GM21528 (cell line): ENCODE measurements around the gene RNASEH2B.

Source experiments
- ATAC-seq: cut with Tn5 transposase; IDR thresholded peaks from one replicate; pipeline ENCODE4 v1.9.1; 2021; ENCODE audit warnings: mild to moderate bottlenecking, moderate library complexity; ENCODE audit not compliant: unreplicated experiment, low FRiP score

RNASEH2B gene

GRCh38 chr13:50932091-50932490 is 22.5 kb downstream of the RNASEH2B start:
- ATAC-seq, result no peak

DNA sequence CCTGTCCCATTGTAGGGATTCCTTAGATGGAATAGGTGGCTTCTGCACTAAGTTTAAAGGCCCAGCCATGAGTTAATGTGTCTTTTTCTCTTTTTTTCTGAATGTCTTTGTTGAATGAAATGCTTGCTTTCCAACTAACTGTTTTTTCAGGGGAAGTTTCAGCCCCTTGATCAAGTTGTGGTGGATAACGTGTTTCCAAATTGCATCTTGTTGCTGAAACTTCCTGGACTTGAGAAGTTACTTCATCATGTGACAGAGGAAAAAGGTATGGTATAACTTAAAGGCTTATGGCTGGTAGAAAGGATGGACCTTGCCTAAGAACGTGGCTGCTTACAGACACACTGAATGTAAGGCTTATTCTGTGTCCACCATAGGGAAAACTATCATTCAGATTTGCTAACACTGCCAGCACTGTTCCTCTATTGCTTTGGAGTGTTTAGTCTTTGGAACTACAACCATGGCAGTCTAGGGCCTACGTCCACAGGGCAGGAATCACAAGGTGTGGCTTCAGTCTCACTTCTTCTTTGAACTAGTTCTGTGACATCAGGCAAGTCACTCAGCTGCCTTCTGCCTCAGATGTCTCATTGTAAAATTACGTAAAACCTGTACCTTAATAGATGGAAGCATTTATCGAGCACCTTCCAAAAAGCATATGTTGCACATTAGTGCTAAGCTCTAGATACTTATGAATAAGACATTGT is 25.3 kb downstream of the RNASEH2B start:
- ATAC-seq, result no peak

GRCh38 chr13:50936679-50937078 is 27.1 kb downstream of the RNASEH2B start:
- no peak for ATAC-seq

GRCh38 chr13:50940509-50940908 is 30.9 kb downstream of the RNASEH2B start:
- ATAC-seq, result no peak

GRCh38 chr13:50941146-50941545 is 31.6 kb downstream of the RNASEH2B start:
- ATAC-seq, result no peak

DNA sequence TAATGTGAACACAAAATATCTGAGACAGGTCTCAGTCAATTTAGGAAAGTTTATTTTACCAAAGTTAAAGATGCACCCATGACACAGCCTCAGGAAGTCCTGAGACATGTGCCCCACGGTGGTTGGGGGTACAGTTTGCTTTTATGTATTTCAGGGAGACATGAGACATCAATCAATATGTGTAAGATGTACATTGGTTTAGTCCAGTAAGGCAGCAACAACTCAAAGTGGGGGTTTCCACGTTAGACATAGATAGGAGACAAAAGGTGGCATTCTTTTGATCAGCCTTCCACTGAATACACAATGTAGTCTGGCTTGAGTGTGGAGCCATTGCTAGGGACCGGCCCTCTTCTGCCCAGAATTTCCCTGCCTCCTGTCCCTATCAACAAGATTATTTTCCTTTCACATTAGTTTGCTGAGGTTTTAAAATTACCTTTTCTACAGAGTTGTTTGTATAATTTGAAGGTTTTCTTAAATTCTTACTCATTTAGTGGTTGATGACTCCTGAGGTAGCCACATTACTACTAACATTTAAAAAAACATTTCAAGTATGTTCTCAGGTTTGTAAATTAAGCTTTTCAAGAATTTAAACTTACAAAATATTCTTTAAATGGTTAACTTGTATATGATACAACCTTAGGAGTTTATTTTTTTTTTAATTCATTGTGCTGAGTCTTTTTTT is 33.2 kb downstream of the RNASEH2B start:
- no peak for ATAC-seq

GRCh38 chr13:50945669-50946068 is 36.1 kb downstream of the RNASEH2B start:
- ATAC-seq, result no peak

DNA sequence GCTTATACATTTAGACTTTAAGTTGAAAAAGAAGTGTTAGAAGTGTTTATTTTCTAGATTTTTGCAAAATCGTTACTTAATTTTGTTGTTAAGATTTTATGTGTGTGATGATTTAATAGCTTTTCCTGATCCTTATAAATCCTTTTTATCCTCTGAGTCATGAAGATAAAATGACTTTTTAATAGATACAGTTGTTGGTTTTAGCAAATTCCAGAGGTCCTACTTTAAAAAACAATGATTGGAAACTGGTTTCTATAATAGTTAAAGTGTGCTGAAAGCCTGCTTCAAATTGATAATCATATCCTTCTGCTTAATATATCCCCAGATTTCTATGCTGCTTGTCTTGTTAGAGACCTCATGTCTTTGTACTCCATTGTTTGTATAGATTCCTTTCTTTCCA is 39.0 kb downstream of the RNASEH2B start:
- ATAC-seq, result no peak

DNA sequence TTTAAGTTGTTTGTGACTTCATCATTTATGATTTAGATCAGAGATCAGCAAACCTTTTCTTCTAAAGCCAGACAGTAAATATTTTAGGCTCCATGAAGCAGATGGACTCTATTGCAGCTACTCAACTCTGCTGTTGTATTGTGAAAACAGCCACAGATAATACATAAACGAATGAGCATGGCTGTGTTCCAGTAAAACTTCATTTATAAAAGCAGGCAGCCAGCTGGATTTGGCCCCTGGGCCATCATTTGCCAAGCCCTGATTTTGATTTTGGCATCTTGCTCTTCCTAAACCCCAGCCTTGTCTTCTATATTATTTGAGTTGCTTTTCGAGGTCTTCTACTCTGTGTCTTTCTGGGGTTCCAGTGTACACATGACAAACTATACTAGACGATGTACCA is 41.3 kb downstream of the RNASEH2B start:
- no peak for ATAC-seq

DNA sequence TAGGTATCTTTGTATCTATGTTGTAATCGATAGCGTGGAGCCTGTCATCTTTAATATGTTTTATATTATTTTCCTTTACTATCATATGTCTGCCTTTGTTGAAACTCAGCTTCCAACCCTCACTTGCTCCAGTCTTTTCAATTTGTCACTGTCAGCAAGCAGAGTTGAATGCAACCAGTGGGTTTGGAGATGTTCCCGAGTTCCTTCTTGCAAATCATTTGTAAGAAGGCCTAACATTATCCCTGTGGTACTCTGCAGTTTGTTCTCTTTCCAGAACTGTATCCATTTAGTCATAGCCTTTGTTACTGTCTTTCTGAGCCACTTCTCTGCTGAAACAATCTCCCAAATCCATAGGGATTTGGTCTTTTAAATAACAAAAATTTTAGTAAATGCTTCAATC is 41.8 kb downstream of the RNASEH2B start:
- ATAC-seq, result no peak

- ATAC-seq, result no peak
These were observed 45.6 kb downstream of the RNASEH2B start for GRCh38 chr13:50955241-50955640.

GRCh38 chr13:50955798-50956197 is 46.2 kb downstream of the RNASEH2B start:
- no peak for ATAC-seq

GRCh38 chr13:50957620-50958019 is 48.0 kb downstream of the RNASEH2B start:
- no peak for ATAC-seq

- no peak for ATAC-seq
These were observed 60.1 kb downstream of the RNASEH2B start for GRCh38 chr13:50969691-50970090.

- no peak for ATAC-seq
These were observed 61.4 kb downstream of the RNASEH2B start for GRCh38 chr13:50970956-50971355.

GRCh38 chr13:50974268-50974667 is 64.7 kb downstream of the RNASEH2B start:
- ATAC-seq, result no peak

DNA sequence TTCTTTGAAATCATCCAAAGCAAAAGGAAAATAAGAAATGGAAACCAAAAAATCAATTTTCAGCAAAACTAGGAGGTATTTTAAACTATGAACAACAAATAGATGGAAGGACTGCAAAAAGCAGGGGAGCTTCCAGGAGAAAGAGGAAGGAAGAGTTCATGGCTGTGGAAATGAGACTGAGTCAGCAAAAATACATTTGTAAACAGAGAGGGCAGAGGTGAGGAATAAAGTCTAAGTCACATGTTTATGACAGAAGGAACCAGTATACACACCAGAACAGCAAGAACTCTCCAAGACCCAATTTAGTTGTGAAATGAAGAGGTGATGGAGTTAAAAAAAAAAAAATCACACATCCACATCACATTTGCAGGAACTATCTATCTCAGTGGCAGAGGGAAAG is 69.6 kb downstream of the RNASEH2B start:
- ATAC-seq, result no peak

- no peak for ATAC-seq
These were observed 72.1 kb downstream of the RNASEH2B start for GRCh38 chr13:50981686-50982085.

DNA sequence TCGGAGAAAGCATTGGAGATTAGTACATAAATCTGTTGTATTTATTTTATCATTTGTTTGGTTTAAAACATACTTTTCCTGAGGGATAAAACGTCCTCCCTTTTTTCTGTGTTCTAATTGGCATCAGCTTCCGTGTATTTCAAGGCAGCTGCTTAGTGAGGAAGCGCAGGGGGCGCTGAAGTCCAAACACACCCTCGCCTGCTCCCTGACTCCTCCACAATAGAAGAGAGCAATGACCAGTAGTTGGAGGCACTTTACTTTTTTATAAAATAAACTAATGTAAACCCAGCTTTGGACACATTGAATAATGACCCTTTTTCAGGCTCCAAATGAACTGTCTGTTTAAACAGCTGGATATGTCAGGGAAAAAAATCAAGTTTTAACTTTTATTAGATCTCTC is 79.9 kb downstream of the RNASEH2B start:
- no peak for ATAC-seq

GRCh38 chr13:50990065-50990817 is 80.7 kb downstream of the RNASEH2B start:
- ATAC-seq, result no peak

DNA sequence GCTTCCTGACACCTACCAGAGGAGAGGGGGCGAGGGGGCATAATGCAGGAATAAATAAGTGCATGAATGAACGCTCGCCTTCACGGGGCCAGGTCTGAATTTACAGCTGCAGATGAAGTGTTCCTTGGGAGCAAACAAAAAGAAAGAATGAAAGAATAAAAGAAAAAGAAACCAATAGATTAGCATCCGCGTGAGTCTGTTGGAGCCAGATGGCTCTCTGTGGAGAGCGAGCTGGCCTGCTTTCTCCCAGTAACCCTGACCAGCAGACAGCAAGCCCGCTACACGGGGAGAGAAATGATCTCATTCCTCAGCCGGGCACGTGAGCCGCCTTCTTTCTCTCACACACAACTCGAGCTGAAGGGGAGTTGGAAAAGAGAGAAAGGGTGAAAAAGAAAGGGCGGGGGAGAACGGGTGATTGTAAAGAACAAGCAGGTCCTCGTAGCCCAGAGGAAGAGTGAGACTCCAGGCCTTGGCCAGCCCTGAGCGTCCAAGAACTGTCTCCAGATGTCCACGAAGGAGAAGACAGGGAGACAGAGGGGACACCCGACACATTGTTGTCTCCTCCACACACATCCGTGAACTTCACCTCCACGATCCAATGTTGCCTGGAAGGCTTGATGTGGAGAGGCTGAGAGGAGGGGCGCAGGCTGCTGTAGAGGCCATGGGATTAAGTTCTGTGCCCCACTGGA is 81.4 kb downstream of the RNASEH2B start:
- ATAC-seq, result no peak
